Hepatic stellate cell (primary cell): Measurements from ENCODE around the gene LRRC51.

Experiments used
- DNase-seq: peaks from one replicate; pipeline ENCODE4 v3.0.0; 2011; ENCODE audit warnings: low spot score

Gene LRRC51

GRCh38 chr11:72080326-72081183 is at the start of gene LRRC51, which contains the start of gene NUMA1:
LRRC51 (plus strand) TSS chr11:72080850; CDS start chr11:72089084, 8,234 bp downstream.
NUMA1 (minus strand) TSS chr11:72080542; CDS start chr11:72035943, 44,599 bp downstream.
- peak; percentile 92 for DNase-seq

- DNase-seq: no peak
These were observed 44.0 kb upstream of the LRRC51 start for GRCh38 chr11:72036687-72037086.

- no peak for DNase-seq
These were observed 42.9 kb upstream of the LRRC51 start for GRCh38 chr11:72037554-72038311.

- peak; percentile 71 for DNase-seq
These were observed 42.2 kb upstream of the LRRC51 start for GRCh38 chr11:72038491-72038890.

GRCh38 chr11:72039031-72039855 is 41.4 kb upstream of the LRRC51 start:
- no peak for DNase-seq

GRCh38 chr11:72039856-72040401 is 40.7 kb upstream of the LRRC51 start:
- DNase-seq: no peak

- DNase-seq: peak; percentile 87
These were observed 39.9 kb upstream of the LRRC51 start for GRCh38 chr11:72040491-72041363.

- peak; percentile 68 for DNase-seq
These were observed 39.1 kb upstream of the LRRC51 start for GRCh38 chr11:72041364-72042063.

GRCh38 chr11:72042064-72042745 is 38.4 kb upstream of the LRRC51 start:
- no peak for DNase-seq

- DNase-seq: no peak
These were observed 34.8 kb upstream of the LRRC51 start for GRCh38 chr11:72045849-72046248.

GRCh38 chr11:72048766-72049460 is 31.7 kb upstream of the LRRC51 start:
- no peak for DNase-seq

GRCh38 chr11:72058416-72059034 is 22.1 kb upstream of the LRRC51 start:
- peak; percentile 43 for DNase-seq

- no peak for DNase-seq
These were observed 18.8 kb upstream of the LRRC51 start for GRCh38 chr11:72061739-72062396.

- DNase-seq: no peak
These were observed 13.8 kb upstream of the LRRC51 start for GRCh38 chr11:72066855-72067254.

- DNase-seq: no peak
These were observed 13.4 kb upstream of the LRRC51 start for GRCh38 chr11:72067266-72067665.

- DNase-seq: no peak
These were observed 13.0 kb upstream of the LRRC51 start for GRCh38 chr11:72067676-72068075.

GRCh38 chr11:72069200-72069599 is 11.4 kb upstream of the LRRC51 start:
- DNase-seq: no peak

- peak; percentile 58 for DNase-seq
These were observed 10.8 kb upstream of the LRRC51 start for GRCh38 chr11:72069787-72070251.
